Endothelial cell of umbilical vein (primary cell): ENCODE measurements around the gene SEC22A. TPM values are rescaled to one million over a fixed set of nuclear protein-coding genes. Genes with fewer than 3 reads are reported as not detected.

Experiments used
- BruUV-seq: library from RNA; stranded (reverse); fragments of 400-500 nt; replicated peaks from 2 replicates; lab custom pipeline; 2021; lab: Mats Ljungman, UMichigan
- CTCF ChIA-PET: fragments of 300-600, 350-600 bp; sonication (Branson Sonifier 250); formaldehyde crosslinking; loops from one replicate; lab custom pipeline; 2021; ENCODE audit warnings: antibody characterized with exemption, inconsistent platforms; lab: Charles Lee
- POLR2A ChIA-PET: fragments of 300-600, 350-600 bp; sonication (Branson Sonifier 250); formaldehyde crosslinking; loops from one replicate; lab custom pipeline; 2021; ENCODE audit warnings: antibody characterized with exemption, inconsistent platforms; lab: Charles Lee
- DNase-seq: peaks from one replicate; pipeline ENCODE4 v3.0.0-alpha.2; 2011; ENCODE audit warnings: low read depth, low spot score
- FAIRE-seq: peaks from 2 replicates; lab custom pipeline; 2011; peaks lifted over from hg19 to GRCh38; lab: Jason Lieb, UNC
- H2AFZ ChIP-seq: 2 replicates; pipeline ENCODE4 v1.6.0; 2012; ENCODE audit warnings: low read depth, low read length, control low read depth, inconsistent platforms
- H3K27ac ChIP-seq: 2 replicates; pipeline ENCODE4 v1.5.1; 2011; ENCODE audit warnings: low read depth, mild to moderate bottlenecking, control low read depth, low read length, moderate library complexity; ENCODE audit not compliant: insufficient read depth
- H3K27me3 ChIP-seq, 2 experiments: 2 replicates each; pipeline versions ENCODE4 v1.6.0 to v1.6.1; 2011; ENCODE audit warnings: low read length in 2 of 2, mixed read lengths in 1 of 2; ENCODE audit not compliant: control insufficient read depth in 2 of 2, insufficient read depth in 2 of 2
- H3K36me3 ChIP-seq, 2 experiments: 2 replicates in 1 of 2; 3 replicates in 1 of 2; pipeline ENCODE4 v1.5.1; 2011; ENCODE audit warnings: low read length in 2 of 2, mild to moderate bottlenecking in 1 of 2, moderate library complexity in 1 of 2; ENCODE audit not compliant: control insufficient read depth in 2 of 2, insufficient read depth in 2 of 2; ENCODE audit errors: extremely low read depth in 1 of 2
- H3K4me1 ChIP-seq: 3 replicates; pipeline ENCODE4 v1.5.1; 2011; ENCODE audit warnings: mild to moderate bottlenecking, low read length; ENCODE audit not compliant: control insufficient read depth, insufficient read depth; ENCODE audit errors: extremely low read depth
- H3K4me2 ChIP-seq: 2 replicates; pipeline ENCODE4 v1.6.1; 2011; ENCODE audit warnings: low read length, control low read depth, mixed read lengths; ENCODE audit not compliant: insufficient read depth
- H3K4me3 ChIP-seq, 3 experiments: fragments of 200-600 bp in 1 of 3; sonication (generic), shearing (Covaris generic) in 1 of 3; replicated peaks in 1 of 3; 2 replicates each; pipeline ENCODE4 v1.5.1; 2011 to 2016; ENCODE audit warnings: control low read depth in 3 of 3, low read length in 3 of 3, mild to moderate bottlenecking in 2 of 3, inconsistent platforms in 1 of 3, low read depth in 1 of 3, moderate library complexity in 1 of 3; ENCODE audit not compliant: insufficient read depth in 1 of 3
- H3K79me2 ChIP-seq: 2 replicates; pipeline ENCODE4 v1.6.0; 2012; ENCODE audit warnings: low read length, inconsistent platforms; ENCODE audit not compliant: control insufficient read depth, insufficient read depth
- H3K9ac ChIP-seq: replicated peaks from 2 replicates; pipeline ENCODE3; 2011; ENCODE audit warnings: low read length, control low read depth; ENCODE audit not compliant: insufficient read depth; ENCODE audit errors: extremely low read depth
- H3K9me1 ChIP-seq: replicated peaks from 3 replicates; pipeline ENCODE4 v1.6.0; 2011; ENCODE audit warnings: mild to moderate bottlenecking, low read length; ENCODE audit not compliant: control insufficient read depth, insufficient read depth; ENCODE audit errors: extremely low read depth
- H3K9me3 ChIP-seq: replicated peaks from 2 replicates; pipeline ENCODE4 v1.5.1; 2012; ENCODE audit warnings: low read length, inconsistent platforms; ENCODE audit not compliant: control insufficient read depth, insufficient read depth
- H4K20me1 ChIP-seq: replicated peaks from 2 replicates; pipeline ENCODE3; 2011; ENCODE audit warnings: mild to moderate bottlenecking, low read length; ENCODE audit not compliant: control insufficient read depth, insufficient read depth; ENCODE audit errors: extremely low read depth
- EZH2 ChIP-seq: IDR thresholded peaks from 2 replicates; pipeline ENCODE4 v1.6.1; 2012; ENCODE audit warnings: borderline replicate concordance, low read depth, mild to moderate bottlenecking, moderate library complexity, low read length, inconsistent platforms; ENCODE audit not compliant: severe bottlenecking
- FOS ChIP-seq: IDR thresholded peaks from 2 replicates; pipeline ENCODE4 v1.6.1; 2011; ENCODE audit warnings: mild to moderate bottlenecking, low read length, moderate library complexity, borderline replicate concordance; ENCODE audit not compliant: insufficient read depth
- GATA2 ChIP-seq: IDR thresholded peaks from 2 replicates; pipeline ENCODE4 v1.7.0; 2011; ENCODE audit warnings: low read depth, mild to moderate bottlenecking, moderate library complexity, mixed read lengths, low read length; ENCODE audit not compliant: insufficient read length, insufficient read depth
- JUN ChIP-seq: IDR thresholded peaks from 2 replicates; pipeline ENCODE4 v1.6.1; 2011; ENCODE audit warnings: borderline replicate concordance, low read depth; ENCODE audit not compliant: insufficient read length, insufficient read depth
- MAX ChIP-seq: IDR thresholded peaks from 2 replicates; pipeline ENCODE4 v1.6.1; 2011; ENCODE audit not compliant: insufficient read depth, insufficient read length
- MYC ChIP-seq: IDR thresholded peaks from one replicate; pipeline ENCODE4 v1.6.1; 2011; ENCODE audit warnings: mild to moderate bottlenecking, low read depth, low read length
- POLR2A ChIP-seq: IDR thresholded peaks from 2 replicates; pipeline ENCODE4 v1.6.1; 2012; ENCODE audit warnings: low read depth, mild to moderate bottlenecking, control low read depth, low read length
- POLR2AphosphoS5 ChIP-seq: IDR thresholded peaks from 2 replicates; pipeline ENCODE4 v1.6.1; 2012; ENCODE audit warnings: low read depth, mild to moderate bottlenecking, control low read depth, low read length, moderate library complexity; ENCODE audit not compliant: insufficient read depth
- dilution Hi-C: fragments of 300-500 bp; cut with MboI; formaldehyde crosslinking; loops from one replicate; pipeline ENCODE4 v1.15.0; 2019; ENCODE audit warnings: low sequenced_read_pairs; ENCODE audit not compliant: extremely low pct_ligation_motif_present
- intact Hi-C: fragments of 100-400 bp; cut with micrococcal nuclease; formaldehyde crosslinking; loops from one replicate; pipeline ENCODE4 v1.10.0; 2022
- polyA plus RNA-seq, 4 experiments: library from polyadenylated mRNA; depleted of rRNA in 3 of 4; stranded (reverse) in 3 of 4; unstranded in 1 of 4; fragments of >200 nt; gene quantifications; 2 replicates each; pipeline versions ENCODE4 v1.2.1 to v1.2.3, GENCODE V29; 2011 to 2012; ENCODE audit warnings: missing spikeins in 1 of 4
- total RNA-seq: library from RNA; stranded (reverse); gene quantifications from 2 replicates; pipeline ENCODE4 v1.2.3, GENCODE V29; 2021
- TF ChIP-seq, protein P1 (sequence below), 2 donors: IDR thresholded peaks; 1 replicate in 1 of 2; 2 replicates in 1 of 2; pipeline ENCODE4 v1.5.1; 2011; ENCODE audit warnings: low read length in 2 of 2, mild to moderate bottlenecking in 2 of 2, moderate library complexity in 2 of 2, control low read depth in 1 of 2, inconsistent platforms in 1 of 2, low read depth in 1 of 2; ENCODE audit not compliant: insufficient read depth in 1 of 2; ENCODE audit errors: extremely low read depth in 1 of 2

Gene SEC22A
- total and polyA plus RNA-seq, 2 donors (not counting 3 experiments of a cell fraction or from before 2014, with no cell fraction given), result 20.1 to 26.8 TPM

GRCh38 chr3:123310741-123311140 is 109.0 kb downstream of the SEC22A start:
- H3K4me2 ChIP-seq, result no peak overlapping the region
- TF ChIP-seq GATA2 (no peak), MAX (no peak), MYC (no peak), POLR2A (no peak)
- TF ChIP-seq, protein P1, sequence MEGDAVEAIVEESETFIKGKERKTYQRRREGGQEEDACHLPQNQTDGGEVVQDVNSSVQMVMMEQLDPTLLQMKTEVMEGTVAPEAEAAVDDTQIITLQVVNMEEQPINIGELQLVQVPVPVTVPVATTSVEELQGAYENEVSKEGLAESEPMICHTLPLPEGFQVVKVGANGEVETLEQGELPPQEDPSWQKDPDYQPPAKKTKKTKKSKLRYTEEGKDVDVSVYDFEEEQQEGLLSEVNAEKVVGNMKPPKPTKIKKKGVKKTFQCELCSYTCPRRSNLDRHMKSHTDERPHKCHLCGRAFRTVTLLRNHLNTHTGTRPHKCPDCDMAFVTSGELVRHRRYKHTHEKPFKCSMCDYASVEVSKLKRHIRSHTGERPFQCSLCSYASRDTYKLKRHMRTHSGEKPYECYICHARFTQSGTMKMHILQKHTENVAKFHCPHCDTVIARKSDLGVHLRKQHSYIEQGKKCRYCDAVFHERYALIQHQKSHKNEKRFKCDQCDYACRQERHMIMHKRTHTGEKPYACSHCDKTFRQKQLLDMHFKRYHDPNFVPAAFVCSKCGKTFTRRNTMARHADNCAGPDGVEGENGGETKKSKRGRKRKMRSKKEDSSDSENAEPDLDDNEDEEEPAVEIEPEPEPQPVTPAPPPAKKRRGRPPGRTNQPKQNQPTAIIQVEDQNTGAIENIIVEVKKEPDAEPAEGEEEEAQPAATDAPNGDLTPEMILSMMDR (IDR thresholded peaks at IDR 0.05; ENCODE audit: extremely low read depth in 1 of 2, insufficient read depth in 1 of 2, low read depth in 1 of 2, low read length in 2 of 2), result no peak
- H3K27me3 ChIP-seq, result peaks cover 0 to 7% of the 10 kb centered on the region in 2 experiments
- H3K9me3 ChIP-seq, result no peaks in the 10 kb centered on the region
- intact Hi-C loops (no loop called here), dilution Hi-C loops (no loop called here)
- H3K27ac ChIP-seq, result no peak overlapping the region
- FAIRE-seq (no peak), DNase-seq (no peak)
- no peaks in the 10 kb centered on the region for H3K4me1 ChIP-seq
- ChIA-PET CTCF (interaction anchor here (1.0 kb wide), 1 partner anchor 19 kb away, joined by 3 read pairs; no protein-coding TSS in a partner anchor), POLR2A (no interaction called here)
- no peak overlapping the region for H2AFZ ChIP-seq
- BruUV-seq, result no TSS peak
- no peaks in the 10 kb centered on the region for H3K79me2 ChIP-seq
- H3K9me1 ChIP-seq, result no peaks in the 10 kb centered on the region
- H3K9ac ChIP-seq, result no peak overlapping the region
- no peaks in the 10 kb centered on the region for H4K20me1 ChIP-seq
- no peak overlapping the region for H3K4me3 ChIP-seq
- no peaks in the 10 kb centered on the region for H3K36me3 ChIP-seq

DNA sequence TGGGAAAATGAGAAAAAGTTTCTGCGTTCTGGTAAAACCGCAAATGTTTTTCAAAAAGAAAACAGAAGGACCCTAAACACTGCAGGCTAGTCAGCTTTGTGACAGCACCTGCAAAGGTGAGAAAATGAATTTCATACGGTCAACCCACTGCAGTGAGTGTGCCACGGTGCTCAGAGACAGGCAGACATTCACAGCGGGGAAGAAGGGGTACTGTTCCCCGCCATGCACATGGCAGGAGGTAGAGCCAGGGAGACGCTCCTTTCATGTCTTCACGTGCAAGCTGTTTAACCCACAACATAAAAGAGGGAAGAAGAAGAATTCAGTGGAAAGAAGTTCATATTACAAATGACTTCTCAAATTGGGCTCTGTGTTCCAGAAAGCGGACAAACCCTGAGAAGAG is 109.5 kb downstream of the SEC22A start:
- Histone ChIP-seq H3K9me1 (no peaks in the 10 kb centered on the region), H3K79me2 (no peaks in the 10 kb centered on the region), H3K9me3 (no peaks in the 10 kb centered on the region), H4K20me1 (no peaks in the 10 kb centered on the region), H3K4me3 (no peak overlapping the region), H3K27me3 (peaks cover 0 to 8% of the 10 kb centered on the region in 2 experiments), H3K4me2 (no peak overlapping the region), H3K36me3 (no peaks in the 10 kb centered on the region), H3K4me1 (no peaks in the 10 kb centered on the region), H3K27ac (no peak overlapping the region), H2AFZ (no peak overlapping the region), H3K9ac (no peak overlapping the region)
- ChIA-PET POLR2A (no interaction called here), CTCF (interaction anchor here (1.0 kb wide), 1 partner anchor 18 kb away, joined by 3 read pairs; no protein-coding TSS in a partner anchor)
- DNase-seq (no peak), FAIRE-seq (no peak)
- intact Hi-C loops (no loop called here), dilution Hi-C loops (no loop called here)
- BruUV-seq, result no TSS peak
- TF ChIP-seq POLR2A (no peak), MAX (no peak), GATA2 (no peak), JUN (no peak), POLR2AphosphoS5 (no peak), EZH2 (no peak), FOS (no peak), MYC (no peak)
- TF ChIP-seq, protein P1 (IDR thresholded peaks at IDR 0.05; ENCODE audit: extremely low read depth in 1 of 2, insufficient read depth in 1 of 2, low read depth in 1 of 2, low read length in 2 of 2), result no peak
